ENCODE measurements around the gene SLC22A8. TPM values are rescaled to one million over a fixed set of nuclear protein-coding genes. Genes with fewer than 3 reads are reported as not detected.
"Not testable (repeated sequence)": the region's sequence is repeated elsewhere in the genome, so short reads cannot be mapped to it uniquely, and the experiment has no call there.

The SLC22A8 gene
- total RNA-seq (not detected), polyA plus RNA-seq (0.02 TPM)
- long read RNA-seq, donor 1: 0 reads
- long read RNA-seq, donor 2: 0 reads
- long read RNA-seq, donor 3: 0 reads
- long read RNA-seq, donor 4: 0 reads
- long read RNA-seq, donor 5, partial matches to known transcripts: 0 of 1 reads
- long read RNA-seq, donor 5, other reads (novel, unspliced or antisense): 0 of 1 reads
- long read RNA-seq, donor 6: 0 reads
- long read RNA-seq, donor 7: 0 reads
- long read RNA-seq, donor 8: 0 reads
- long read RNA-seq, donor 9: 0 reads
- long read RNA-seq, donor 10: 0 reads

GRCh38 chr11:63015521-63016215 lies at the start of gene SLC22A8:
TSS of gene SLC22A8 (minus strand) at chr11:63015841. CDS start at chr11:63014958, 883 bp downstream.
- no peak for DNase-seq (ENCODE audit: low read depth in 6 of 9, low spot score in 9 of 9)
- Histone ChIP-seq H3K27ac (ENCODE audit: low read depth in 1 of 2, low read length in 1 of 2) (no peak within 1 kb of the TSS), H3K36me3 (ENCODE audit: control insufficient read depth in 2 of 2, insufficient read depth in 2 of 2, low read length in 1 of 2) (no peaks in the 10 kb centered on the region), H3K4me3 (ENCODE audit: low read length in 2 of 2) (no peak within 1 kb of the TSS), H3K9me3 (ENCODE audit: control insufficient read depth in 2 of 2, insufficient read depth in 1 of 2, low read length in 1 of 2) (no peaks in the 10 kb centered on the region), H3K4me1 (ENCODE audit: control insufficient read depth in 2 of 2, insufficient read depth in 2 of 2, low read length in 2 of 2) (no peaks in the 10 kb centered on the region), H3K27me3 (ENCODE audit: control insufficient read depth in 2 of 2, insufficient read depth in 1 of 2, low read length in 1 of 2) (peaks cover 0 to 13% of the 10 kb centered on the region in 2 donors)
- WGBS: 75% methylated on average over 18 of the region's 18 CpGs

- 58% methylated on average over 1 of the region's 1 CpG for WGBS
- not testable (repeated sequence) for H3K4me1 ChIP-seq (ENCODE audit: control insufficient read depth in 2 of 2, insufficient read depth in 2 of 2, low read length in 2 of 2); H3K27ac ChIP-seq (ENCODE audit: low read depth in 1 of 2, low read length in 1 of 2); H3K9me3 ChIP-seq (ENCODE audit: control insufficient read depth in 2 of 2, insufficient read depth in 1 of 2, low read length in 1 of 2); H3K36me3 ChIP-seq (ENCODE audit: control insufficient read depth in 2 of 2, insufficient read depth in 2 of 2, low read length in 1 of 2); H3K4me3 ChIP-seq (ENCODE audit: low read length in 2 of 2); DNase-seq (ENCODE audit: low read depth in 6 of 9, low spot score in 9 of 9); H3K27me3 ChIP-seq (ENCODE audit: control insufficient read depth in 2 of 2, insufficient read depth in 1 of 2, low read length in 1 of 2)
Measured at GRCh38 chr11:63046203-63046602, 30.6 kb upstream of the SLC22A8 start.

- DNase-seq (ENCODE audit: low read depth in 6 of 9, low spot score in 9 of 9): no peak
- H3K27ac ChIP-seq (ENCODE audit: low read depth in 1 of 2, low read length in 1 of 2): no peak overlapping the region
- H3K9me3 ChIP-seq (ENCODE audit: control insufficient read depth in 2 of 2, insufficient read depth in 1 of 2, low read length in 1 of 2): no peaks in the 10 kb centered on the region
- 97% methylated on average over 3 of the region's 3 CpGs for WGBS
- no peaks in the 10 kb centered on the region for H3K4me1 ChIP-seq (ENCODE audit: control insufficient read depth in 2 of 2, insufficient read depth in 2 of 2, low read length in 2 of 2)
- no peaks in the 10 kb centered on the region for H3K27me3 ChIP-seq (ENCODE audit: control insufficient read depth in 2 of 2, insufficient read depth in 1 of 2, low read length in 1 of 2)
- H3K36me3 ChIP-seq (ENCODE audit: control insufficient read depth in 2 of 2, insufficient read depth in 2 of 2, low read length in 1 of 2): no peaks in the 10 kb centered on the region
- no peak overlapping the region for H3K4me3 ChIP-seq (ENCODE audit: low read length in 2 of 2)
Measured at GRCh38 chr11:63042596-63042995, 27.0 kb upstream of the SLC22A8 start.

GRCh38 chr11:63032457-63032856 lies 16.8 kb upstream of the SLC22A8 start:
- WGBS: over 99% methylated on average over 4 of the region's 4 CpGs
- Histone ChIP-seq H3K27me3 (ENCODE audit: control insufficient read depth in 2 of 2, insufficient read depth in 1 of 2, low read length in 1 of 2) (no peaks in the 10 kb centered on the region), H3K4me3 (ENCODE audit: low read length in 2 of 2) (no peak overlapping the region), H3K27ac (ENCODE audit: low read depth in 1 of 2, low read length in 1 of 2) (no peak overlapping the region), H3K36me3 (ENCODE audit: control insufficient read depth in 2 of 2, insufficient read depth in 2 of 2, low read length in 1 of 2) (no peaks in the 10 kb centered on the region), H3K4me1 (ENCODE audit: control insufficient read depth in 2 of 2, insufficient read depth in 2 of 2, low read length in 2 of 2) (no peaks in the 10 kb centered on the region), H3K9me3 (ENCODE audit: control insufficient read depth in 2 of 2, insufficient read depth in 1 of 2, low read length in 1 of 2) (peaks cover 0 to 2% of the 10 kb centered on the region in 2 donors)
- DNase-seq (ENCODE audit: low read depth in 6 of 9, low spot score in 9 of 9): no peak

- Histone ChIP-seq H3K27me3 (ENCODE audit: control insufficient read depth in 2 of 2, insufficient read depth in 1 of 2, low read length in 1 of 2) (peaks cover 0 to 22% of the 10 kb centered on the region in 2 donors), H3K9me3 (ENCODE audit: control insufficient read depth in 2 of 2, insufficient read depth in 1 of 2, low read length in 1 of 2) (peaks cover 0 to 2% of the 10 kb centered on the region in 2 donors), H3K27ac (ENCODE audit: low read depth in 1 of 2, low read length in 1 of 2) (no peak overlapping the region), H3K36me3 (ENCODE audit: control insufficient read depth in 2 of 2, insufficient read depth in 2 of 2, low read length in 1 of 2) (no peaks in the 10 kb centered on the region), H3K4me1 (ENCODE audit: control insufficient read depth in 2 of 2, insufficient read depth in 2 of 2, low read length in 2 of 2) (no peaks in the 10 kb centered on the region), H3K4me3 (ENCODE audit: low read length in 2 of 2) (no peak overlapping the region)
- 17% methylated on average over 19 of the region's 19 CpGs for WGBS
- peak; percentile 27 to 79 (median 53) for DNase-seq (ENCODE audit: low read depth in 6 of 9, low spot score in 9 of 9)
Measured at GRCh38 chr11:63023841-63024648, 8.4 kb upstream of the SLC22A8 start.

GRCh38 chr11:63023222-63023814 lies 7.7 kb upstream of the SLC22A8 start:
- Histone ChIP-seq H3K9me3 (ENCODE audit: control insufficient read depth in 2 of 2, insufficient read depth in 1 of 2, low read length in 1 of 2) (peaks cover 0 to 2% of the 10 kb centered on the region in 2 donors), H3K27ac (ENCODE audit: low read depth in 1 of 2, low read length in 1 of 2) (no peak overlapping the region), H3K27me3 (ENCODE audit: control insufficient read depth in 2 of 2, insufficient read depth in 1 of 2, low read length in 1 of 2) (peaks cover 0 to 22% of the 10 kb centered on the region in 2 donors), H3K4me1 (ENCODE audit: control insufficient read depth in 2 of 2, insufficient read depth in 2 of 2, low read length in 2 of 2) (no peaks in the 10 kb centered on the region), H3K4me3 (ENCODE audit: low read length in 2 of 2) (no peak overlapping the region), H3K36me3 (ENCODE audit: control insufficient read depth in 2 of 2, insufficient read depth in 2 of 2, low read length in 1 of 2) (no peaks in the 10 kb centered on the region)
- no peak for DNase-seq (ENCODE audit: low read depth in 6 of 9, low spot score in 9 of 9)
- WGBS: 93% methylated on average over 11 of the region's 11 CpGs

- no peak overlapping the region for H3K27ac ChIP-seq (ENCODE audit: low read depth in 1 of 2, low read length in 1 of 2)
- no peaks in the 10 kb centered on the region for H3K36me3 ChIP-seq (ENCODE audit: control insufficient read depth in 2 of 2, insufficient read depth in 2 of 2, low read length in 1 of 2)
- H3K9me3 ChIP-seq (ENCODE audit: control insufficient read depth in 2 of 2, insufficient read depth in 1 of 2, low read length in 1 of 2): no peaks in the 10 kb centered on the region
- peaks cover 0 to 25% of the 10 kb centered on the region in 2 donors for H3K27me3 ChIP-seq (ENCODE audit: control insufficient read depth in 2 of 2, insufficient read depth in 1 of 2, low read length in 1 of 2)
- DNase-seq (ENCODE audit: low read depth in 6 of 9, low spot score in 9 of 9): no peak
- H3K4me1 ChIP-seq (ENCODE audit: control insufficient read depth in 2 of 2, insufficient read depth in 2 of 2, low read length in 2 of 2): no peaks in the 10 kb centered on the region
- 80% methylated on average over 6 of the region's 6 CpGs for WGBS
- no peak overlapping the region for H3K4me3 ChIP-seq (ENCODE audit: low read length in 2 of 2)
Measured at GRCh38 chr11:63022441-63022840, 6.8 kb upstream of the SLC22A8 start.

GRCh38 chr11:63020671-63021291 lies 5.1 kb upstream of the SLC22A8 start:
- H3K27me3 ChIP-seq (ENCODE audit: control insufficient read depth in 2 of 2, insufficient read depth in 1 of 2, low read length in 1 of 2): peaks cover 0 to 30% of the 10 kb centered on the region in 2 donors
- H3K36me3 ChIP-seq (ENCODE audit: control insufficient read depth in 2 of 2, insufficient read depth in 2 of 2, low read length in 1 of 2): no peaks in the 10 kb centered on the region
- no peak for DNase-seq (ENCODE audit: low read depth in 6 of 9, low spot score in 9 of 9)
- no peak overlapping the region for H3K4me3 ChIP-seq (ENCODE audit: low read length in 2 of 2)
- no peaks in the 10 kb centered on the region for H3K4me1 ChIP-seq (ENCODE audit: control insufficient read depth in 2 of 2, insufficient read depth in 2 of 2, low read length in 2 of 2)
- WGBS: 58% methylated on average over 24 of the region's 24 CpGs
- H3K27ac ChIP-seq (ENCODE audit: low read depth in 1 of 2, low read length in 1 of 2): no peak overlapping the region
- H3K9me3 ChIP-seq (ENCODE audit: control insufficient read depth in 2 of 2, insufficient read depth in 1 of 2, low read length in 1 of 2): no peaks in the 10 kb centered on the region
